22Rv1 (cell line): ENCODE measurements around the gene SEC14L3.

Experiments
- CTCF ChIP-seq: fragments of 450-650 bp; IDR thresholded peaks from 2 replicates; pipeline ENCODE4 v1.5.1; 2017; ENCODE audit warnings: mild to moderate bottlenecking
- ZFX ChIP-seq: fragments of 450-650 bp; IDR thresholded peaks from 2 replicates; pipeline ENCODE4 v1.6.1; 2017; ENCODE audit warnings: antibody characterized with exemption, borderline replicate concordance

GRCh38 chr22:30413745-30414524, 57.9 kb downstream of the SEC14L3 start:
- no peak for TF ChIP-seq CTCF
- no peak for TF ChIP-seq ZFX
